ENCODE results near the gene PPP2R2C. TPM values are rescaled to one million over a fixed set of nuclear protein-coding genes. Genes with fewer than 3 reads are reported as not detected.

The PPP2R2C gene
- polyA plus RNA-seq, 1 experiment = 0.06 TPM

- no peaks in the 10 kb centered on the region for H3K27me3 ChIP-seq (ENCODE audit: control insufficient read depth, insufficient read depth, low read length)
- POLR2A ChIA-PET = no interaction called here
- CTCF ChIA-PET = no interaction called here
- no peak overlapping the region for H3K4me3 ChIP-seq (ENCODE audit: low read depth, low read length)
- TF ChIP-seq CTCF (IDR thresholded peaks at IDR 0.05; ENCODE audit: insufficient read depth, low read depth, low read length) = no peak
- no peaks in the 10 kb centered on the region for H3K36me3 ChIP-seq (ENCODE audit: control insufficient read depth, insufficient read depth, low read length)
- no peak for DNase-seq (ENCODE audit: low read depth)
Measured at GRCh38 chr4:6422866-6423265, 49.5 kb downstream of the PPP2R2C start.

GRCh38 chr4:6422105-6422504 is 50.3 kb downstream of the PPP2R2C start:
- ChIA-PET POLR2A (no interaction called here), CTCF (interaction anchor here (0.7 kb wide), 1 partner anchor 32 kb away, joined by 3 read pairs; no protein-coding TSS in a partner anchor)
- DNase-seq (ENCODE audit: low read depth) = no peak
- H3K4me3 ChIP-seq (ENCODE audit: low read depth, low read length) = no peak overlapping the region
- H3K36me3 ChIP-seq (ENCODE audit: control insufficient read depth, insufficient read depth, low read length) = no peaks in the 10 kb centered on the region
- H3K27me3 ChIP-seq (ENCODE audit: control insufficient read depth, insufficient read depth, low read length) = no peaks in the 10 kb centered on the region
- no peak for TF ChIP-seq CTCF (IDR thresholded peaks at IDR 0.05; ENCODE audit: insufficient read depth, low read depth, low read length)

GRCh38 chr4:6421397-6421796 is 51.0 kb downstream of the PPP2R2C start:
- no peak overlapping the region for H3K4me3 ChIP-seq (ENCODE audit: low read depth, low read length)
- DNase-seq (ENCODE audit: low read depth) = no peak
- CTCF ChIA-PET = interaction anchor here (0.7 kb wide), 1 partner anchor 31 kb away, joined by 3 read pairs; no protein-coding TSS in a partner anchor
- TF ChIP-seq CTCF (IDR thresholded peaks at IDR 0.05; ENCODE audit: insufficient read depth, low read depth, low read length) = no peak
- no peaks in the 10 kb centered on the region for H3K36me3 ChIP-seq (ENCODE audit: control insufficient read depth, insufficient read depth, low read length)
- H3K27me3 ChIP-seq (ENCODE audit: control insufficient read depth, insufficient read depth, low read length) = peaks cover 3% of the 10 kb centered on the region; the same call in 1 of the 2 replicates
- POLR2A ChIA-PET = no interaction called here

- no peaks in the 10 kb centered on the region for H3K36me3 ChIP-seq (ENCODE audit: control insufficient read depth, insufficient read depth, low read length)
- POLR2A ChIA-PET = no interaction called here
- H3K4me3 ChIP-seq (ENCODE audit: low read depth, low read length) = no peak overlapping the region
- DNase-seq (ENCODE audit: low read depth) = no peak
- peaks cover 5% of the 10 kb centered on the region; the same call in 1 of the 2 replicates for H3K27me3 ChIP-seq (ENCODE audit: control insufficient read depth, insufficient read depth, low read length)
- TF ChIP-seq CTCF (IDR thresholded peaks at IDR 0.05; ENCODE audit: insufficient read depth, low read depth, low read length) = no peak
- CTCF ChIA-PET = no interaction called here
Measured at GRCh38 chr4:6420972-6421371, 51.4 kb downstream of the PPP2R2C start.

- ChIA-PET POLR2A (no interaction called here), CTCF (no interaction called here)
- TF ChIP-seq CTCF (IDR thresholded peaks at IDR 0.05; ENCODE audit: insufficient read depth, low read depth, low read length) = no peak
Measured at GRCh38 chr4:6420036-6420435, 52.4 kb downstream of the PPP2R2C start.

More at GRCh38 chr4:6420036-6420435, 52.4 kb downstream of the PPP2R2C start:
- Histone ChIP-seq H3K27me3 (ENCODE audit: control insufficient read depth, insufficient read depth, low read length) (peaks cover 5% of the 10 kb centered on the region; the same call in 1 of the 2 replicates), H3K36me3 (ENCODE audit: control insufficient read depth, insufficient read depth, low read length) (no peaks in the 10 kb centered on the region), H3K4me3 (ENCODE audit: low read depth, low read length) (no peak overlapping the region)
- no peak for DNase-seq (ENCODE audit: low read depth)
